IPS DF 4.7 (cell line): ENCODE measurements around the gene DNAL4.
A peak's percentile ranks its signal among the peaks of the same experiment; 100 is the strongest.

Source experiments
- DNase-seq: peaks from one replicate; pipeline ENCODE4 v3.0.0-alpha.2; 2013; ENCODE audit warnings: low spot score; ENCODE audit errors: extremely low read depth

The DNAL4 gene

DNA sequence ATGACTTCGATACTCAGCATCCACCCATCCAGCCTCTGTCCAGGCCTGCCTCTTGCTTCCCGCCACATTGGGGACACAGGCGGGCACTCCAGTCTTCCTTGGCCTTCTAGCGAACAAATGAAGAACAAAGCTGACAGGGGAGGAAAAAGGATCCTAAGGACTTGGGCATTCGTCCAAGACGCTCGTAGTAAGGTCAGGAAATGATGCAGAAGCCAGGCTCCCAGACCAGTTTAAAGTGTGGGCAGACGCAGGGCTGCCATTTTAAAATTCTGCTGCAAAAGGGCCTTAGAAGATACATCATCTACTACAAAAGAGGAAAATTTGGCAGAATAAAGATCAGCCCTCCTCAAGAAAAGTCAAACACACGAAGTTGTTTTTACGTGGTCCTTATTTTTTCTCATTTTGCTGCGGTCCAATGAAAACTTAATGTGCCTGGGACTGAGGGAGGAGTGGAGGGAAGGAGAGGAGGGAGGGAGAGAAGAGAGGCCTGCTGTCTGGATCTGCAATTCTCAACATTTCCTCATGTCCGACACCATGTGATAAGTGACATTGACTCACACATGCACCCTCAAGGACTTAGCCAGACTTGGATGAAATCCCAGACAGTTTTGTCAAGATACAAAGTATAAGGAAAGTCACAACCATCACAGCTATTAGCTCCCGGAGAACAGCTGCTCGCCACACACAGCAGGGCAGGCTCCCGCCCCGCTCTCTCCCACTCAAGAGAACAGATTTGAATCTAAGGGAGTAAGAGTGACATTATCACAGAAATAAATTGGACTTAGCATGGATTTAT is 5.7 kb downstream of the DNAL4 start:
- no peak for DNase-seq

DNA sequence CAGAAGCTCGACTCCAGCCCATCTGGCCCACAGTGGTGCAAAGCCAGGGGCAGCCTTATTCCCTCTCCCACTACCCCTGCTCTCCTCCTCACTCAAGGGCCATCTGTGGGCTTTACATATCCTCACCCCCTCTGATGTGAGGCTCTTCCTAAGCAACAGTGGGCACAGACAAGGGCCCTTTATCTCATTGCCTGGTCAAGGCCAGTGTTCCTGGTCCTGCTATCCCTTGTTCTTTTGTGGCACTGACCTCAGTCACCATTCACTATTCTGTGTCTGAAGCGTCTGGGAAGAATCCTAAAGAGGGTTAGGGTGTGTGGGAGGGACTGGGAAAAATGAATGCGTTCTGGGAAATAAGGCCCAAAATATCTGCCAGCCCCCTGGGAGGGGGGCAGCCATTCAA is 7.3 kb downstream of the DNAL4 start:
- no peak for DNase-seq

DNA sequence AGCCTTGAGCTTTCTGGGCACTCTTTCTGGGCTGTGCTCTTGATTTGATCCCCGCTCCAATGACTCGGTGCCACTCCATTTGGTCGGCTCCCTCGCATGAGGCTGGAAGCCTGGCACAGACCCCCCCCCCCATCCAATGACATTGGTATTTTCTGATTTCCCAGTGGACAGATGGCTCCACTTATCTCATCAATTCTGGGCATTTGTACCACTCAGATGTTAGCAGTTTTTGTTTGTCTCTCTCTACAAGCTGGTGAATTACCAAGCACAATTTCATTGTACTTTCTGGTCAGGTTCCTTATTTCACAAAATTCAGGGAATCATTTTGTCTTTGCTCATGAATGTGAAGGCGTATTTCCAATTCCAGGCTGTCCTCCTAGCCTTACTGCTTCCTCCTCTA is 9.1 kb downstream of the DNAL4 start:
- DNase-seq: no peak

DNA sequence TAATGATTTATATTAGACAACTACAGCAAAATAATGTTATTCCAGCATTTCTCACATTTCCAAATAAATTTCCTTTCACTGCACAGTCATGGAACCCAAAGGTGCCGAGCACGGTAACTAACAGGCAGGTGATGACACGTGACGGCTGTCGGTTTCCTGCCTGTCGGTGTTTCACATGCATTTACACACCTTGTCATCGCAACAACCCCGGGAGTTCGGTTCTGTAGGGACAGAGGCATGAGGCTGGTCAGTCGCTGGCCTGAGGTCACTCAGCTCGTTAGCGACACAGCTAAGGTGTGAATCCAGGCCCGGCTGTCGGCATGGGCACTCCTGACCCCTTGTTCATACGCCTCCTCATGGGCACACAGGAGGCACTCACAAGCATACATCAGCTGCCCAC is 9.9 kb downstream of the DNAL4 start:
- no peak for DNase-seq

DNA sequence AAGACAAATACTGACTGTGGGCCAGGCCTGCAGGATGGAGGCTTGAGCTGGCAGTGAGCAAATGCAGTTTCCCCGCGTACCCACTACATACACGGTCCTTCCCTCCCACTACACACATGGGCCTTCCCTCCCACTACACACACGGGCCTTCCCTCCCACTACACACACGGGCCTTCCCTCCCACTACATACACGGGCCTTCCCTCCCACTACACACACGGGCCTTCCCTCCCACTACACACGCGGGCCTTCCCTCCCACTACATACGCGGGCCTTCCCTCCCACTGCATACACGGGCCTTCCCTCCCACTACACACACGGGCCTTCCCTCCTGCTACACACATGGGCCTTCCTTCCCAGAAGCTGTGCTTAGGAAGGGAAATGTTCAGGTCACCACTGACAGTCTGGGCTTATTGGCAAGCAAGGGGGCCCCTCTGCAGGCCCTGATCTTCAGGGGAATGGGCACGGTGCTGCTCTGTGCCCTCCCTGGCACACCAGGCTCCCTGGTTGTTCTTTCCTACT is 10.8 kb downstream of the DNAL4 start:
- no peak for DNase-seq

DNA sequence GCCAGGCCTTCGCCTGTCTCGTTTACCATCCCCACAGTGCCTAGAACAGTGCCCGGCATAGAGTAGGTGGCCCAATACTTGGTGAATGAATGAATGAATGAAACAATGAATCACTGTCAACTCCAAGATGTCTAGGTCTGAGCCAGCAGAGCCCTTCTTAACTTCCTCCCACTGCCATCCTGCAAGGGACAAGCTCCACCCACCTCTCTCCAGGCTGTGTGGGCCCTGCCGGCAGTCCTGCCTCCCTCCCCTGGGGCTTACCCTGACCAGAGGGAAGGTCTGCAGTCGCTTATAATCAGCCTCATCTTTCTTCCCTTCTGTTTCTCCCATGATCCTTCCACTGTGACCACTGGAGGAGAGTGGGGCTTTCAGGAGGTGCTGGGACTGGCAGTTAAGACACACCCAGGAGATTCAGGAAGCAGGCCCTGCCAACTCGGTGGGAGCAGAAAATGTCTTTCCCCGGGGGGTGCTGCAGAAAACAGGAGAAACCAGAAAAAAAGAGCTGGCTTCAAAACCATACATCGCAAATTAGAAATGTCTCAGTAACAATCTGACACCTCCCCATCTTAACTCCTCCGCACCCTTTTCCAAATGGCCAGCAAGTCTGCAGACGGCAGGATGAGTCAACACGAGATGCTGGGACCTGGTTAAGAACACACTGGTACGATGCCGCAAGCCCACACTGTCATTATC is 11.4 kb downstream of the DNAL4 start:
- DNase-seq: no peak

DNA sequence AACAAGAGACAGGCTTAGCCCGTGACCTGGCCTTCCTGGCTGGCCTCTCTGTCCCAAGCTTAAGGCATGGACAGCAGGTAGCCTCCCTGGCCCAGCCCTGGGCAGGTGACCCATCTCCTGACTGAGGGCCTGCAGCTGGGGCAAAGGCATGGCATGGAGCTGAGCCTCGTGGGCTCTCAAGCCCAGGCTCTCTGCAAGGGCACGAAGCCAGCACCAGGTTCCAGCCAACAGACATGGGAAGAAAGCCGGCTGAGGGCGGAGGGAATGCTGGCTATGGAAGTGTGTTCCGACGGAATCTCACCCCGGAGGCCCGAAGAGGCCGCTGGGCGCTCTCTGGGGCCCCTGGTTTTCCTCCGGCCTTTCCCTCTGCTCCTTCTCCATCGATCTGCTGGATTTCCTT is 12.9 kb downstream of the DNAL4 start:
- DNase-seq: no peak

DNA sequence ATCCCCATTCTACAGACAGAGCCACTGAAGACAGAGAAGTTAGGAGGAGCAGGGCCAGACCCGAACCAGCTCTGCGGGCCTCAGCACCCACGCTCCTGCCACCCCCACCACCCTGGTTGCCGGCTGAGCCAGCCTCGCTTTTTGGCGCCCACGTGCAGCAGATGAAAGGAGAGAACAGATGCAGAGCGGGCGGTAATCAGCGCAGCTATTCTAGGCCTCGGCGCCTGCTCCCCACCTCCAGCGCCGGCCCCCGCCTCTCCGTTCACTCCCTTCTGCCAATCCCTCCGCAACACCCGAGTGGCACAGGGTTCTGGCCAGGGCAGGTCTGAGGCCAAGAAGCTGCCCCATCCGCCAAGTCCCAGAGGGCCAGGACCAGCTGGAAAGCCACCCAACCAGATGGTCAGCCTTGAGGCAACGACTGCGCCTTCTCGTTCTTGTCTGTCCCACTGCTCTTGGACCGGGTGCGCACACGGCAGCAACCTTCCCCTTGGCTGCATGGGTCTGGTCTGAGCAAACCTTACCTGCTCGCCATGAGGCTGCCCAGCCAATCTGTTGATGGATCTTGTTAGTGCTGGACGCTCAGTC is 16.8 kb downstream of the DNAL4 start:
- no peak for DNase-seq

DNA sequence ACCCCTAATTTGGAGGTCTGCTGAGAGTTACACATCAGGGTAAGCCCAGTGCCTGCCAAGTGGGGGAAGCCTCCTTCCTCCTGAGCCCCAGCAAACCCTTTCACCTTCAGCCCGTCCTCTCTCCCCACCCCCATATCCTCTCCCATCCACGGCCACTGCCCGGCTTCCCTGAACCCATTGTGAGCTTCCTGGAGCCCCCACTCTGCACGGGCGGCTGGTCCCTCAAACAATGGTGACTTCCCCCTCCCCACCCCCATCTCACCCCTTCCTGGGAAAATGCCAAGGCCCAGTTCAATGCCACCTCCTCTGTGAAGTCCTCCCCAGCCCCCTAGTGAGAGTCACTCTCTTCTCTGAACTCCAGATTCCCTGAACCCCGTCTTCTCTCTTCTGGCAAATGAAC is 17.9 kb downstream of the DNAL4 start:
- no peak for DNase-seq

DNA sequence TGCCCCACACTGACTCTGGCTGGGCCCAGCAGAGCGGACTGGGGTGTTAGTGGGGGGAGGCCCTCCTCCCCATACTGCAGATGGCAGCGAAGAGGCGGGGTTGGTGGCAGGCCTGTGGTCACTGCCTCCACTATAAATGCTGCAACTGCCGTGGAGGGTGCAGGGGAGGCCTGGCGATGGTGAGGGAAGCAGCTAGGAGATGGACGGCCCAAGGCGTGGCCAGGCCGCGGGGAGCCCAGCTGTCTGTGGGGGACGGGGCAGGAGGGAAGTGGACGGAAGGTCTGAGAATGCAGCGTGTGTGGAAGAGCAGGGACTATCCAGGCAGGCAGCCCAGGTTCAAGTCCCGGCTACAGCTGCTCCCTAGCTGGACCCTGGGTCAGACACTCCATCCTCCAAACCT is 18.3 kb downstream of the DNAL4 start:
- DNase-seq: no peak

DNA sequence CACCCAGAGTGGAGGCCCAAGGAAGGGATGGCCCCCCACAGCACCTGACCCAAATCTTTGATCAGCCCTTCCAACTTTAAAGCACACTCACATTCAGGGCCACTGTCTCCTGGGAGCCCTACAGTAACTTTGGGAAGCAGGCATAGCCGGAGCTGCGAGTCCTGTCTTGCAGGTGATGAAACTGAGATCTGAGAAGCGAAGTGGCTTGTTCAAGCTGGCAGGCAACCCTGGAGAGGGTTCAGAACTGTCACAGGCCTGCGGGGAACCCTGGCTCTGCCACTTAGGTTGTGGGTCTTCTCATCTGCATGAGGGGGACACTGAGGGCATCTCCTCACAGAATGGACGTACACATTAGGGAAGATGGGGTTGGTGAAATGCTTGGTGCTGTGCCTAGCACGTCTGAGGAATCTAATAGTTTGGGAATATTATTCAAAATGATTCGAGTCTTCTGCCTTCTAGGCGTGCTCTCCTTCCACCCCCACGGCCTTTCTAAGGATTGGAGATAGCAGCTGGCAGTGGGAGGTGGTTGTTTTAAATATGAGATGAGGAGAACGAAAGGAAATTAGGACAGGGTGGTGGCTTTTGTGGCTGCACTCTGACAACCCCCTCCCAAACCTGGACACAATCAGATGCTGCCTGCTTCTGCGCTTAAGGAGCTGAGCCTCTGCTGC is 19.3 kb downstream of the DNAL4 start:
- DNase-seq: no peak

DNA sequence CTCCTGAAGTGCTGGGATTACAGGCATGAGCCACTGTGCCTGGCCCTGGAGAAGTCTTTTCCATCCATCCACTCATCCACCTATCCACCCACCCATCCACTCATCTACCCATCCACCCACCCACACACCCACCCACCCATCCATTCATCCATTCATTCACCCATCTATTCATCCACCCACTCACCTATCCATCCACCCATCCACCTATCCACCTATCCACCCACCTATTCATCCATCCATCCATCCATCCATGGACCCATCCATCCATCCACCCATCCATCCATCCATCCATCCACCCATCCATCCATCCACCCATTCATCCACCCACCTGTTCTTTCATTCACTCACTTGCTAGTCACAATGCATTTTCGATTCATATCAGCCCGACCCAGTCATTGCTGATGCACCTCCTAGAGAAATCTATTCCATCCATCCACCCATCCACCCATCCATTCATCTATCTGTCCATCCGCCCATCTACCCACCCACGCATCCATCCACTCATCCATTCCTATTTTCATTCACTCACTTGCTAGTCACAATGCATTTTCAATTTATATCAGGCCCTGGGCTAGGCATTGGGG is 20.5 kb downstream of the DNAL4 start:
- DNase-seq: no peak

DNA sequence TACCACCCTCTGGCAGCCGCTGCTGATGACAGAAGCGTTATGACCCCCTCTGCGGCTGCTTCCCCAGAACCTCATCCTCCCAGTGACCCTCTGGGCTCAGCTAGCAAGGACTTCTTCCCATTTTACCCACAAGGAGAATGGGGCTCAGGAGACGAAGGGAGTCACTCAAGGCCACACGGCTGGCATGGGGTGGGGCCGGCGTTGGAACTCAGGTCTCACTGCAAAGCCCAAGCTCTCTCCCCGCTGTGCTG is 21.4 kb downstream of the DNAL4 start:
- DNase-seq: no peak

DNA sequence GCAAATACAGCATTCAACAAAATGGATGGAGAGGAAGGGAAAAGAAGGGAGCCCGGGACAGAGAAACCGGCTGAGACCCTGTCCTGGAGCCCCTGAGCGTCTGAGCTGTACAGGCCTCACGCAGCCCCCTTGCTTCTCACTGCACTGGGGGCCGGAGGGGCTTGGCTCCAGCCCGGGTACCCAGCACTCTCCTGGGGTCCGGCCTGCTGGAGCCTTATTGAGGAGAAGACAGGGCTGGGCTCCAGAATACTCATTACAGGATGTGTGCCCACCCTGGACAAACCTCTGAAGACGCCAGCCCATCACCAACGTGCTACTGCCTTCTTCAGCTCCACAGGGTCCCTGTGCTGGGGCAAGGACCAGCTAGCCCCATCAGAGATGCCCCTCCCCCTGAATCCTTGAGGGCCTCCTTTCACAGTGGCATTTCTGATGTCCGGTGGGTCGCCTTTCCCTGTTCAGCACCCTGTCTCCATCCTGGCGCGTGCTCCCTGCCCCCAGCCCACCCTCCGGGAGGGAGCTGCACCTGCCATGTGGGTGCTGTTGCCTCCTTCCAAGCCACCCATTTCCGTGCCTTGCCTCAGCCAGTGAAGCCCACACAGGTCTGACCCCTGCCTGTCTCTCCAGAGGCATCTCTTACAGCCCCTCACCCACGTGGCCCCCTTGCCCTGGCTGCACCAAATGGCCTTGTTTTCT is 23.5 kb downstream of the DNAL4 start:
- DNase-seq: no peak

DNA sequence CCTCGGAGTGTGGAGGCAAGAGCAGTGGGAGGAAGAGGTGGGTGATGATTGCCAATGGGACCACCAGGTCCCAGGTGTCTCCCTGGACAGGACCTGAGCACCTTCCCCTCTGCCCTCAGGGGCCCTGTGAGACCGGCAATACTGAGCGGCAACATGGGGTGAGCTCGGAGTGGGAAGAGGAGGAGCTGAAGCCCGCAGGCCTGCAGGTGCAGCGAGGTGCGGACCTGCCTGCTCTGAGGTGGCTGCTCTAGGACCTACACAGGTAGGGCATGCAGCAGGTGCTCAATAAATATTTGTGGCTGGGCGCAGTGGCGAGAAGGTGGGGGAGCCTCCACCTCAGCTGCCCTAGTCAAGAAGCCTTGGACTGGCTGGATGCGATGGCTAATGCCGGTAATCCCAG is 25.9 kb downstream of the DNAL4 start:
- DNase-seq: no peak

DNA sequence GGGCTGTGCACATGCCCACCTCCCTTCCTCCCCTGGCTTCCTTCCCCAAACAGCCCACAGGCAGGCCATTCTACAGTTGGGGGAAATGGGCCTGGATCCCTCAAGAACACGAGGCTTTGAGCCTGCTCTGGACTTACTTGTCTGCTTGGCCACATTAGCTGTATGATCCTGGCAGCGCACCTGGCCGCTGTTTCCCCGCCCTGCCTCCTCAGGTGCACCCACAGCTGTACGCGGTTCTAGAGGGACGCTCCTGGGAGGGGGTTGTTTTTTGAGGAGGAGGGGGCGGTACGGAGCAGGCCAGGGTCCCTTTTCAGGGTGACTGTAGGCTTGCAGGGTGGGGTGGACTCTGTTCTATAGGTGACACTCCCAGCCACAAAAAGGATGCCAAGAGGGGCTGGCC is 26.6 kb downstream of the DNAL4 start:
- no peak for DNase-seq

DNA sequence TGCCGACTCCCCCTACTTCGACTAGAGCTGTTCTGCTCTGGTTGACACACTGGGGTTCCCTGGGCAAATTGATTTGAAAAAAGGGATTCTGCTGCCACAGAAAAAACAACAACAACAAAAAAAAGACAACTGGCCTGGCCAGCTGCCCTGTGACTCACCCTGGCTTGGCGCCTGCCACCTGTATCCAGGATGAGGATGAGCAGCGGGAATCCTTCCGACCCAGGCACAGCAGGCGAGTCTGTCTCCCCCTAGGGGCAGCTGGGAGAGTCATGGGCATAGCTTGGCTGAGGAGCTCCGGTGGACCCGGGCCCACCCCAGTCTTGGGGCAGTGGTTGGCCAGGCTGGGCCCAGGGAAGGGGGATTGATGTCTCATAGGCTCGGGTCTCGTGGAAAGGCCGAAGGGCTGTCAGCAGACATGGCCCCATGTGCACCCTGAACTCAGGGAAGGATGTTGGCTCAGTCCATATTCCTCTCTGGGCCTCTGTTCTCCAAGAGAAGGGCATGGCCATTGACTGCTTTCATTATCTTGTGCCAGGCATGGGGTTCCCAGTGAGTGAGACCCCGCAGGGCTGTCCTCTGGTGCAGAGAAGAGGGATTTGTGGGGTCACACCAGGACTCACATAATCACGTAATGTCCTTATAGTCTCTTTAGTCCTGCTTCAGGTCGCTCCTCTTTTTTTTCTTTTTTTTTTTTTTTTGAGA is 27.7 kb downstream of the DNAL4 start:
- peak; percentile 69 for DNase-seq

DNA sequence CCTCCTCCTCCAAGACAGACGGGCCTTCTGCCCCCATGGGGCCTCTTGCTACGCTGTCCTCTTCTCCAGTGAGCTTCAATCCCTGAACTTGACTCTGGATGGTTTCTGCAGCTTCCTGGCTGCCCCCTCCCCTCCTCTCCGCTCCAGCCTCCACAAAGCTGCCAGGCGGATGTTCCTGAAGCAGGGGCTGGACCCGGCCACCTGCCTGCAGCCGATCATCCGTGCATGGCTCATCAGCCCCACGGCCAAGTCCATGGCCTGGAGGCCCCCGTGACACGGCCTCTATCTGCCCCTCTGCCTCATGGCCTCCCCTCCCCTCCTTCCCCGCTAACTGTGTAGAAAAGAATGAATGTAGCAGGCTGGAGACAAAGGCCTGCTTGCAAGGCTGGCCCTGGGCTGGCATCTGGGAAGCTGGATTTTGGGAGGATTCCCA is 31.4 kb downstream of the DNAL4 start:
- DNase-seq: no peak

DNA sequence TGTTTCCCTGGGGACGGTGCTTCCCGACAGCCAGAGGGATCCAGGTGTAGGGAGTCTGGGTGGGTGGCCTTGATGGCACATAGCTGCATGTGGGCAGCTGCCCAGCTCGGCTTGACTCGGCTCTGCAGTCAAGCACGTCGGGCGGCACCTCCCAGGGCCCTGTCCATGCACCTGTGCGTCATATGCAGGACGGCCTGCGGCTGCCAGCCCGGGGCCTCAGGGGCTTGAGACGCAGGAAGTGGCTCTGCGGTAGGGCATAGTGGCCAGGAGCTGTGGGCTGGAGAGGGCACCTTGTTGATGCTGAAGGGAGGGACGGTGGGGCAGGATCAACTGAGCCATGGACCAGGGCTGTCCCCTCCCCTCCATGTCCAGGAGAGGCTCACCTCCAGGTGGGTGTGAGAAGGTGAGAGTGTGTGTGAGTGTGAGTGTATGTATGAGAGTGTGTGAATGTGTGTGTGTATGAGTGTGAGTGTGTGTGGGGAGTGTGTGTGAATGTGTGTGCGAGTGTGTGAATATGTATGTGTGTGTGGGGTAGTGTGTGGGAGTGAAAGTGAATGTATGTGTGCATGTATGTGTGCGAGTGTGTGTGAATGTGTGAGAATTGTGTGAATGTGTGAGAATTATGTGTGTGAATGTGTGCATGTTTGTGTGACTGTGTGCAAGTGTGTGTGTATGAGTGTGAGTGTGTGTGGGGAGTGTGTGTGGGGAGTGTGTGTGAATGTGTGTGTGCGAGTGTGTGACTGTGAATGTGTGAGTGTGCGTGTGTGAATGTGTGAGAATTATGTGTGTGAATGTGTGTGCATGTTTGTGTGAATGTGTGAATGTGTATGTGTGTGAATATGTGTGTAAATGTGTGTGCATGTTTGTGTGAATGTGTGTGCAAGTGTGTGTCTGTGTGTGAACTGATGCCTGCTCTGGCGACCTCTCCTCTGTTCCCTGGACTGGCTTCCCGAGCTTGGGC is 32.5 kb downstream of the DNAL4 start:
- no peak for DNase-seq
